Activated T-cell treated with anti-CD3 and anti-CD28 coated beads for 48 hours (primary cell): ENCODE results near the gene PCDH18.
"Not testable (repeated sequence)": the region's sequence is repeated elsewhere in the genome, so short reads cannot be mapped to it uniquely, and the experiment has no call there.

ENCODE experiments used
- DNase-seq: peaks from one replicate; pipeline ENCODE4 v3.0.0-alpha.2; 2020; ENCODE audit warnings: low read depth

Gene PCDH18

GRCh38 chr4:137528673-137529072, 3.6 kb downstream of the PCDH18 start:
- no peak for DNase-seq

GRCh38 chr4:137526681-137527080, 5.6 kb downstream of the PCDH18 start:
- DNase-seq: no peak

GRCh38 chr4:137524725-137525369, 7.4 kb downstream of the PCDH18 start:
- no peak for DNase-seq

GRCh38 chr4:137523329-137523728, 9.0 kb downstream of the PCDH18 start:
- DNase-seq: no peak

GRCh38 chr4:137521053-137521452, 11.2 kb downstream of the PCDH18 start:
- no peak for DNase-seq

GRCh38 chr4:137519406-137519805, 12.9 kb downstream of the PCDH18 start:
- no peak for DNase-seq

GRCh38 chr4:137517323-137517722, 15.0 kb downstream of the PCDH18 start:
- DNase-seq: not testable (repeated sequence)

- no peak for DNase-seq
Observed at GRCh38 chr4:137514406-137515111, 17.7 kb downstream of the PCDH18 start.

- DNase-seq: no peak
Observed at GRCh38 chr4:137510557-137511265, 21.6 kb downstream of the PCDH18 start.

GRCh38 chr4:137509855-137510282, 22.4 kb downstream of the PCDH18 start:
- DNase-seq: no peak

GRCh38 chr4:137502339-137503129, 29.8 kb downstream of the PCDH18 start:
- DNase-seq: no peak

- DNase-seq: not testable (repeated sequence)
Observed at GRCh38 chr4:137496267-137496666, 36.0 kb downstream of the PCDH18 start.

GRCh38 chr4:137495578-137495977, 36.7 kb downstream of the PCDH18 start:
- no peak for DNase-seq

- DNase-seq: not testable (repeated sequence)
Observed at GRCh38 chr4:137483313-137483959, 48.9 kb downstream of the PCDH18 start.

GRCh38 chr4:137479657-137480056, 52.6 kb downstream of the PCDH18 start:
- DNase-seq: not testable (repeated sequence)

GRCh38 chr4:137476345-137476744, 55.9 kb downstream of the PCDH18 start:
- no peak for DNase-seq

GRCh38 chr4:137474711-137475301, 57.5 kb downstream of the PCDH18 start:
- DNase-seq: no peak

GRCh38 chr4:137471895-137472294, 60.4 kb downstream of the PCDH18 start:
- DNase-seq: no peak

GRCh38 chr4:137471461-137471860, 60.8 kb downstream of the PCDH18 start:
- DNase-seq: no peak

GRCh38 chr4:137470806-137471205, 61.5 kb downstream of the PCDH18 start:
- DNase-seq: no peak
